Right hindlimb (tissue), 1 donor: Measurements from ENCODE around the gene LCN6.
"Not testable (repeated sequence)": the region's sequence is repeated elsewhere in the genome, so short reads cannot be mapped to it uniquely, and the experiment has no call there.

Experiments
- DNase-seq: peaks from one replicate; pipeline ENCODE4 v3.0.0-alpha.2; 2018

LCN6 gene

GRCh38 chr9:136782452-136782851 lies 34.1 kb upstream of the LCN6 start:
- peak; percentile 4 for DNase-seq

- DNase-seq: no peak
Observed at GRCh38 chr9:136779808-136780207, 31.5 kb upstream of the LCN6 start.

GRCh38 chr9:136777359-136777758 lies 29.0 kb upstream of the LCN6 start:
- peak; percentile 4 for DNase-seq

GRCh38 chr9:136776947-136777346 lies 28.6 kb upstream of the LCN6 start:
- no peak for DNase-seq

- no peak for DNase-seq
Observed at GRCh38 chr9:136775191-136775590, 26.9 kb upstream of the LCN6 start.

GRCh38 chr9:136774416-136775045 lies 26.2 kb upstream of the LCN6 start:
- no peak for DNase-seq

- no peak for DNase-seq
Observed at GRCh38 chr9:136773386-136774044, 25.2 kb upstream of the LCN6 start.

- DNase-seq: no peak
Observed at GRCh38 chr9:136771907-136772415, 23.6 kb upstream of the LCN6 start.

- no peak for DNase-seq
Observed at GRCh38 chr9:136769710-136770191, 21.4 kb upstream of the LCN6 start.

- peak; percentile 59 for DNase-seq
Observed at GRCh38 chr9:136766410-136767120, 18.2 kb upstream of the LCN6 start.

- not testable (repeated sequence) for DNase-seq
Observed at GRCh38 chr9:136765745-136766409, 17.6 kb upstream of the LCN6 start.

GRCh38 chr9:136765041-136765440 lies 16.7 kb upstream of the LCN6 start:
- DNase-seq: no peak

GRCh38 chr9:136764301-136764891 lies 16.1 kb upstream of the LCN6 start, which contains the start of gene LCN15:
LCN15 (minus strand) TSS chr9:136764518; CDS start chr9:136764488, 30 bp downstream.
- DNase-seq: no peak

GRCh38 chr9:136763649-136764035 lies 15.3 kb upstream of the LCN6 start:
- no peak for DNase-seq

- peak; percentile 64 for DNase-seq
Observed at GRCh38 chr9:136762915-136763648, 14.8 kb upstream of the LCN6 start.

- DNase-seq: no peak
Observed at GRCh38 chr9:136762221-136762691, 13.9 kb upstream of the LCN6 start.

- no peak for DNase-seq
Observed at GRCh38 chr9:136761545-136761981, 13.2 kb upstream of the LCN6 start.

- not testable (repeated sequence) for DNase-seq
Observed at GRCh38 chr9:136760834-136761544, 12.7 kb upstream of the LCN6 start.

GRCh38 chr9:136760424-136760823 lies 12.1 kb upstream of the LCN6 start:
- no peak for DNase-seq

- no peak for DNase-seq
Observed at GRCh38 chr9:136759436-136760325, 11.4 kb upstream of the LCN6 start.
